Glutamatergic neuron (in vitro differentiated cells): ENCODE measurements around the gene SUPT20HL2. TPM values are rescaled to one million over a fixed set of nuclear protein-coding genes. Genes with fewer than 3 reads are reported as not detected.

Experiments
- DNase-seq: peaks from one replicate; pipeline ENCODE4 v3.0.0; 2022
- H3K27ac Mint-ChIP-seq: one replicate; pipeline ENCODE4 v1.8.0; 2020; ENCODE audit warnings: mild to moderate bottlenecking, mixed read lengths, inconsistent platforms; ENCODE audit not compliant: unreplicated experiment
- H3K27me3 Mint-ChIP-seq: one replicate; pipeline ENCODE4 v1.8.0; 2020; ENCODE audit warnings: mild to moderate bottlenecking, moderate library complexity, mixed read lengths, inconsistent platforms; ENCODE audit not compliant: unreplicated experiment
- H3K36me3 Mint-ChIP-seq: one replicate; pipeline ENCODE4 v1.8.0; 2020; ENCODE audit warnings: mild to moderate bottlenecking, mixed read lengths, inconsistent platforms; ENCODE audit not compliant: unreplicated experiment
- H3K4me1 Mint-ChIP-seq: one replicate; pipeline ENCODE4 v1.8.0; 2020; ENCODE audit warnings: mild to moderate bottlenecking, low read depth, mixed read lengths, inconsistent platforms; ENCODE audit not compliant: unreplicated experiment
- H3K4me3 Mint-ChIP-seq: one replicate; pipeline ENCODE4 v1.8.0; 2020; ENCODE audit warnings: mild to moderate bottlenecking, mixed read lengths, inconsistent platforms; ENCODE audit not compliant: unreplicated experiment
- H3K9me3 Mint-ChIP-seq: one replicate; pipeline ENCODE4 v1.8.0; 2020; ENCODE audit warnings: mild to moderate bottlenecking, moderate library complexity, mixed read lengths, inconsistent platforms; ENCODE audit not compliant: unreplicated experiment
- CTCF ChIP-seq: fragments of 200-600 bp; sonication (generic); IDR thresholded peaks from one replicate; pipeline ENCODE4 v1.5.0; 2021; ENCODE audit not compliant: partially characterized antibody, unreplicated experiment
- total RNA-seq: library from RNA; stranded (reverse); fragmentation: NEBNext Ultra II Directional; extraction: Animal tissue kit (Norgen Biotek cat#: 25700); gene quantifications from one replicate; pipeline ENCODE4 v1.2.1, GENCODE V29; 2021; ENCODE audit not compliant: unreplicated experiment

Gene SUPT20HL2
- total RNA-seq, 1 donor from 2014 or later: 0.22 TPM

- no peak for DNase-seq
- TF ChIP-seq CTCF: no peak
- H3K4me3 Mint-ChIP-seq: no peak overlapping the region
- H3K4me1 Mint-ChIP-seq: no peaks in the 10 kb centered on the region
- H3K9me3 Mint-ChIP-seq: no peaks in the 10 kb centered on the region
- H3K27ac Mint-ChIP-seq: no peak overlapping the region
- H3K27me3 Mint-ChIP-seq: no peaks in the 10 kb centered on the region
- no peaks in the 10 kb centered on the region for H3K36me3 Mint-ChIP-seq
These were observed 31.3 kb downstream of the SUPT20HL2 start for GRCh38 chrX:24282381-24283126.

GRCh38 chrX:24277405-24277804 lies 36.5 kb downstream of the SUPT20HL2 start:
- Mint-ChIP-seq H3K27me3 (no peaks in the 10 kb centered on the region), H3K4me3 (no peak overlapping the region), H3K9me3 (no peaks in the 10 kb centered on the region), H3K27ac (no peak overlapping the region), H3K4me1 (no peaks in the 10 kb centered on the region), H3K36me3 (no peaks in the 10 kb centered on the region)
- no peak for TF ChIP-seq CTCF
- DNase-seq: no peak

GRCh38 chrX:24276015-24276414 lies 37.9 kb downstream of the SUPT20HL2 start:
- Mint-ChIP-seq H3K4me3 (no peak overlapping the region), H3K4me1 (no peaks in the 10 kb centered on the region), H3K9me3 (no peaks in the 10 kb centered on the region), H3K36me3 (no peaks in the 10 kb centered on the region), H3K27ac (no peak overlapping the region), H3K27me3 (no peaks in the 10 kb centered on the region)
- TF ChIP-seq CTCF: no peak
- DNase-seq: no peak

- TF ChIP-seq CTCF: no peak
- Mint-ChIP-seq H3K9me3 (no peaks in the 10 kb centered on the region), H3K4me3 (no peak overlapping the region), H3K4me1 (no peaks in the 10 kb centered on the region), H3K27me3 (no peaks in the 10 kb centered on the region), H3K27ac (no peak overlapping the region), H3K36me3 (no peaks in the 10 kb centered on the region)
- DNase-seq: no peak
These were observed 42.6 kb downstream of the SUPT20HL2 start for GRCh38 chrX:24271262-24271661.

- H3K4me3 Mint-ChIP-seq: no peak overlapping the region
- H3K4me1 Mint-ChIP-seq: no peaks in the 10 kb centered on the region
- H3K27ac Mint-ChIP-seq: no peak overlapping the region
- H3K36me3 Mint-ChIP-seq: no peaks in the 10 kb centered on the region
- H3K27me3 Mint-ChIP-seq: no peaks in the 10 kb centered on the region
- no peak for DNase-seq
- no peaks in the 10 kb centered on the region for H3K9me3 Mint-ChIP-seq
- no peak for TF ChIP-seq CTCF
These were observed 45.1 kb downstream of the SUPT20HL2 start for GRCh38 chrX:24268786-24269185.
